ENCODE results near the gene KRTAP5-4.
"Not testable (repeated sequence)": the region's sequence is repeated elsewhere in the genome, so short reads cannot be mapped to it uniquely, and the experiment has no call there.

The KRTAP5-4 gene

DNA sequence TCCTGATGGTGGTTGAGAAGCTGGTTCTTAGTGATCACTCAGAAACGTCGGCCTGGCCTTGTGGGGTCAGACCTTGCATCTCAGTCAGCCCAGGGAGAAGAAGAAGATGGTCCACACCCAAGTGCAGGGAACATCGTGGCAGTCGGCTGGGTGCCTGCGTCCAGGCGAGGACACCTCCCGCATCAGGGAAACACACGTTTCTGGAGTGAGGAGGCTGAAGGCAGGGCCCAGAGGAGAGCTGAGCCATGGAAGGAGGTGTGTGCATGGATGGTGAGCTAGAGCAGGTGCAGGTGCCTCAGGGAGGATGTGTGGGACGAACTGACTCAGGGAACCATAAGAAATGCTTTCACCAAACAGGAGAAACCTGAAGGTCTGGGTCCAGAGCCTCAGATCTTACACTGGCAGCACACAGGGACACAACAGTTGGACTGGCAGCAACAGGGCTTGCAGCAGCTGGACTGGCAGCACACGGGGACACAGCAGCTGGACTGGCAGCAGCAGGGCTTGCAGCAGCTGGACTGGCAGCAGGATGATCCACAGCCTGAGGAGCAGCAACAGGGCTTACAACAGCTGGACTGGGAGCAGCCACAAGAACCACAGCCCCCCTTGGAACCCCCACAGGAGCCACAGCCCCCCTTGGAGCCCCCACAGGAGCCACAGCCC, 24.5 kb downstream of the KRTAP5-4 start:
- H3K4me2 ChIP-seq (ENCODE audit: low read depth, low read length), result no peak overlapping the region
- no peaks in the 10 kb centered on the region for H3K79me2 ChIP-seq (ENCODE audit: low read length)
- H3K27me3 ChIP-seq (replicated peaks; ENCODE audit: insufficient read depth, low read length), result peaks cover 98% of the 10 kb centered on the region
- no peak overlapping the region for H2AFZ ChIP-seq (ENCODE audit: low read length)
- no peaks in the 10 kb centered on the region for H3K9me2 ChIP-seq (replicated peaks; ENCODE audit: insufficient read depth, low read length)
- no peaks in the 10 kb centered on the region for H3F3A ChIP-seq (ENCODE audit: insufficient read depth, low read length)
- no peak overlapping the region for H3K27ac ChIP-seq (ENCODE audit: low read length)
- H3K9me3 ChIP-seq (replicated peaks; ENCODE audit: insufficient read depth, low read length), result no peaks in the 10 kb centered on the region
- no peak overlapping the region for H3K4me3 ChIP-seq (ENCODE audit: low read length)
- no peaks in the 10 kb centered on the region; the same call in 1 of the 2 replicates for H4K20me1 ChIP-seq (ENCODE audit: insufficient read depth, low read length)
- TF ChIP-seq, protein P1, sequence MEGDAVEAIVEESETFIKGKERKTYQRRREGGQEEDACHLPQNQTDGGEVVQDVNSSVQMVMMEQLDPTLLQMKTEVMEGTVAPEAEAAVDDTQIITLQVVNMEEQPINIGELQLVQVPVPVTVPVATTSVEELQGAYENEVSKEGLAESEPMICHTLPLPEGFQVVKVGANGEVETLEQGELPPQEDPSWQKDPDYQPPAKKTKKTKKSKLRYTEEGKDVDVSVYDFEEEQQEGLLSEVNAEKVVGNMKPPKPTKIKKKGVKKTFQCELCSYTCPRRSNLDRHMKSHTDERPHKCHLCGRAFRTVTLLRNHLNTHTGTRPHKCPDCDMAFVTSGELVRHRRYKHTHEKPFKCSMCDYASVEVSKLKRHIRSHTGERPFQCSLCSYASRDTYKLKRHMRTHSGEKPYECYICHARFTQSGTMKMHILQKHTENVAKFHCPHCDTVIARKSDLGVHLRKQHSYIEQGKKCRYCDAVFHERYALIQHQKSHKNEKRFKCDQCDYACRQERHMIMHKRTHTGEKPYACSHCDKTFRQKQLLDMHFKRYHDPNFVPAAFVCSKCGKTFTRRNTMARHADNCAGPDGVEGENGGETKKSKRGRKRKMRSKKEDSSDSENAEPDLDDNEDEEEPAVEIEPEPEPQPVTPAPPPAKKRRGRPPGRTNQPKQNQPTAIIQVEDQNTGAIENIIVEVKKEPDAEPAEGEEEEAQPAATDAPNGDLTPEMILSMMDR (IDR thresholded peaks at IDR 0.05; ENCODE audit: low read length), result no peak
- no peak for TF ChIP-seq EZH2 (optimal IDR thresholded peaks at IDR 0.05; ENCODE audit: low read depth, low read length)
- TF ChIP-seq EZH2phosphoT487 (IDR thresholded peaks at IDR 0.05; ENCODE audit: low read length), result no peak
- no peaks in the 10 kb centered on the region for H3K4me1 ChIP-seq (ENCODE audit: low read length)
- no peak for DNase-seq
- no peak overlapping the region for H3K9ac ChIP-seq (ENCODE audit: low read length)
- H3K36me3 ChIP-seq (replicated peaks; ENCODE audit: insufficient read depth, low read length), result no peaks in the 10 kb centered on the region

DNA sequence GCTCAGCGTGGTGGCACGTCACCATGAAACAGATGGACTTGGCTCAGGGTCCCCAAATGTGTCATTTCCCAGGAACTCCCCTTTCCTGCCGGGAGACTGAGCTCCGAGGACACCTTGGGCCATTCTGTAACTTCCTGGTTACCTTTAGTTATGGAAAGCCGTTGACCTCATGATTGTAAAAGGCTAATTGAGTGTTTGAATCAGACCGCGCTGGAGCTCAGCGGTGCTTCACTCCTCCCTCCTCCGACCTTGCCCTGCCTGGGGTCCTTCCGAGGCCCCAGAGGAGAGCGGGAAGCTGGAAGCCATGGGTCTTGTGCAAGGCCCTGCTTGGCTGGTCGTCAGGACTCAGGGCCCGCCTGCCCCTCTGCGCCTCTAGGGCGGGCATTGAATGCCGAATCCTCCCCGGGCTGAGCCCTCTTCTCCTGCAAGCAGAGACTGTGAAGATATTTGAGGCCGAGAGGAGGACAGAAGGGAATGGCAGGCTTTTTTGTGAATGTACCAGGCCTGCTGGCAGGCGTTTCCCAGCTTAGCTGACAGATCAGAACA, 25.3 kb downstream of the KRTAP5-4 start:
- H3K4me3 ChIP-seq (ENCODE audit: low read length); H3K9me2 ChIP-seq (replicated peaks; ENCODE audit: insufficient read depth, low read length); H3K9me3 ChIP-seq (replicated peaks; ENCODE audit: insufficient read depth, low read length); H3K36me3 ChIP-seq (replicated peaks; ENCODE audit: insufficient read depth, low read length); H3F3A ChIP-seq (ENCODE audit: insufficient read depth, low read length); H3K27ac ChIP-seq (ENCODE audit: low read length); H3K4me2 ChIP-seq (ENCODE audit: low read depth, low read length); H3K9ac ChIP-seq (ENCODE audit: low read length); H3K79me2 ChIP-seq (ENCODE audit: low read length); H3K4me1 ChIP-seq (ENCODE audit: low read length); DNase-seq; H2AFZ ChIP-seq (ENCODE audit: low read length); H4K20me1 ChIP-seq (ENCODE audit: insufficient read depth, low read length): not testable (repeated sequence)
- H3K27me3 ChIP-seq (replicated peaks; ENCODE audit: insufficient read depth, low read length), result peaks cover 98% of the 10 kb centered on the region

DNA sequence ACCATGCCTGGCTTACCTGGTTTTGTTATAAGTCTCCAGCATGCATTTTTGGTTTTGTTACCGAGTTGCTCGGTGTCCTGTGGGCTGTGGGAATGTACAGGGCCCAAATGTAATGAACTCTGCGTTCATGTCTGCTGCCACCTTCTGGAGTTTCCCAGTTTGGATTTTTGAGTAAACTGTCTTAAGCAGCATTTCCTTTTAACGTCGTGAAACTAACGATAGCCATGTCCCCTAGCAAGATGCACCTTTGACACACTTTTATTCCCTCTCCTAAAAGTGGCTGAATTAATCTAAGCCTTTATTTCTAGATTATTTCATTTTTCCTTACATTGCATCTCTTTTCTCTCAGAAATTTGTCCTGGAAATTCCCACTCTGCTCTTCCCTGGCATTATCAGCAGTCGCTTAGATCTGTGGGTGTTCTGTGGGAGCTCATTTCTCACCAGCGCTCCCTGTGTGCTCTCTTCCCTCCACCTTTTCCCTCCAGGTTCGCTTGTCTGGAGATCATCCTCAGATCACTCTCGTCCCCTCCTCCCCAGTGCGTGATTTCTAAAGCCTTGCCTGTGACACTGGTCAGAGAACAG, 25.9 kb downstream of the KRTAP5-4 start:
- not testable (repeated sequence) for H3F3A ChIP-seq (ENCODE audit: insufficient read depth, low read length); H2AFZ ChIP-seq (ENCODE audit: low read length); H3K9ac ChIP-seq (ENCODE audit: low read length); DNase-seq; H3K9me2 ChIP-seq (replicated peaks; ENCODE audit: insufficient read depth, low read length); H3K4me2 ChIP-seq (ENCODE audit: low read depth, low read length); H3K79me2 ChIP-seq (ENCODE audit: low read length); H3K36me3 ChIP-seq (replicated peaks; ENCODE audit: insufficient read depth, low read length); H3K9me3 ChIP-seq (replicated peaks; ENCODE audit: insufficient read depth, low read length); H4K20me1 ChIP-seq (ENCODE audit: insufficient read depth, low read length); H3K4me3 ChIP-seq (ENCODE audit: low read length); H3K4me1 ChIP-seq (ENCODE audit: low read length); H3K27ac ChIP-seq (ENCODE audit: low read length)
- H3K27me3 ChIP-seq (replicated peaks; ENCODE audit: insufficient read depth, low read length), result peaks cover 98% of the 10 kb centered on the region

DNA sequence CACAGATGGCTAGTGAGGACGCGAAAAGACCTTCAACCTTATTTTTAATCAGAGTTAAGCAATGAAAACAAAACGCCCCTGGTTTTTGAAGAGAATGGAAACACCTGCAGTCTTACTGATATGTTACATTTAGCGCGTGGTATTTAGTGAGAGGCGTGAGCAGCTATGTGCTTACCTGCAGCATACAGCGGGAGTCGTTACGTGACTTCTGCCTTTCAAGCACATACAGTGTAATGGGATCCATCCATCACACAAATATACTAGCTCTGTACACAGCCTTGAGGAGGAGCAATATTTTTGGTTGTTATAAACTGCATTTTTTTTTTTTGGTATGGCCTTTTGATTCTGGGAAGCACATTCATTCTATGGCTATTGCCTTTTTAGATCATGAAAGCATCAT, 29.3 kb downstream of the KRTAP5-4 start:
- DNase-seq, result no peak
- no peaks in the 10 kb centered on the region for H3K79me2 ChIP-seq (ENCODE audit: low read length)
- no peaks in the 10 kb centered on the region for H3K9me3 ChIP-seq (replicated peaks; ENCODE audit: insufficient read depth, low read length)
- H3K27me3 ChIP-seq (replicated peaks; ENCODE audit: insufficient read depth, low read length), result peaks cover 98% of the 10 kb centered on the region
- H3K36me3 ChIP-seq (replicated peaks; ENCODE audit: insufficient read depth, low read length), result no peaks in the 10 kb centered on the region
- H3K27ac ChIP-seq (ENCODE audit: low read length), result no peak overlapping the region
- no peak overlapping the region for H3K4me2 ChIP-seq (ENCODE audit: low read depth, low read length)
- H3K4me1 ChIP-seq (ENCODE audit: low read length), result no peaks in the 10 kb centered on the region
- no peaks in the 10 kb centered on the region for H3K9me2 ChIP-seq (replicated peaks; ENCODE audit: insufficient read depth, low read length)
- H4K20me1 ChIP-seq (ENCODE audit: insufficient read depth, low read length), result no peaks in the 10 kb centered on the region
- H2AFZ ChIP-seq (ENCODE audit: low read length), result no peak overlapping the region
- TF ChIP-seq EZH2phosphoT487 (IDR thresholded peaks at IDR 0.05; ENCODE audit: low read length) (no peak), EZH2 (optimal IDR thresholded peaks at IDR 0.05; ENCODE audit: low read depth, low read length) (no peak)
- TF ChIP-seq, protein P1 (IDR thresholded peaks at IDR 0.05; ENCODE audit: low read length), result no peak
- H3F3A ChIP-seq (ENCODE audit: insufficient read depth, low read length), result no peaks in the 10 kb centered on the region
- H3K4me3 ChIP-seq (ENCODE audit: low read length), result no peak overlapping the region
- H3K9ac ChIP-seq (ENCODE audit: low read length), result no peak overlapping the region
